NOMO-1 treated with dmso at 0.1 percent for 144 hours (cell line): ENCODE measurements around the gene BSND.
"Not testable (repeated sequence)": the region's sequence is repeated elsewhere in the genome, so short reads cannot be mapped to it uniquely, and the experiment has no call there.

Experiments
- DNase-seq: peaks from one replicate; lab custom pipeline; 2025; ENCODE audit not compliant: unreplicated experiment; lab: John Stamatoyannopoulos, UW

BSND gene

GRCh38 chr1:54998677-54999076 lies at the start of gene BSND:
TSS of gene BSND (plus strand) at chr1:54998933. CDS start at chr1:54999187, 254 bp downstream.
- DNase-seq = no peak

- DNase-seq = no peak
These were observed 49.7 kb upstream of the BSND start for GRCh38 chr1:54949053-54949452.

GRCh38 chr1:54950006-54950368 lies 48.7 kb upstream of the BSND start:
- DNase-seq = no peak

- DNase-seq = peak; percentile 63
These were observed 48.2 kb upstream of the BSND start for GRCh38 chr1:54950369-54951163.

DNA sequence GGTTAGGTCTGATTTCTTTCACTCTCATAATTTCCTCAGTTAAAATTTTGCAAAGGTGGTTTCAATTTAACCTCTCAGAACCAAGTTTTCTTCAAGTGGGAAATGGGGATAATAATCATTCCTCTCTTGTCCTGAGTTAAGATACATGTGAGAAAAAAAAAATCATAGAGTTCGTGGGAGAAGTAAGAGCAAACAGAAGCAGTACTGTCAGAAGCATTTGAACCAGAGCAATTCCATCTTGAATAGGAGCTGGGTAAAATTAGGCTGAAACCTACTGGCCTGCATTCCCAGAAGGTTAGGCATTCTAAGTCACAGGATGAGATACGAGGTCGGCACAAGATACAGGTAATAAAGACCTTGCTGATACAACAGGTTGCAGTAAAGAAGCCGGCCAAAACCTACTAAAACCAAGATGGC lies 46.9 kb upstream of the BSND start:
- no peak for DNase-seq

DNA sequence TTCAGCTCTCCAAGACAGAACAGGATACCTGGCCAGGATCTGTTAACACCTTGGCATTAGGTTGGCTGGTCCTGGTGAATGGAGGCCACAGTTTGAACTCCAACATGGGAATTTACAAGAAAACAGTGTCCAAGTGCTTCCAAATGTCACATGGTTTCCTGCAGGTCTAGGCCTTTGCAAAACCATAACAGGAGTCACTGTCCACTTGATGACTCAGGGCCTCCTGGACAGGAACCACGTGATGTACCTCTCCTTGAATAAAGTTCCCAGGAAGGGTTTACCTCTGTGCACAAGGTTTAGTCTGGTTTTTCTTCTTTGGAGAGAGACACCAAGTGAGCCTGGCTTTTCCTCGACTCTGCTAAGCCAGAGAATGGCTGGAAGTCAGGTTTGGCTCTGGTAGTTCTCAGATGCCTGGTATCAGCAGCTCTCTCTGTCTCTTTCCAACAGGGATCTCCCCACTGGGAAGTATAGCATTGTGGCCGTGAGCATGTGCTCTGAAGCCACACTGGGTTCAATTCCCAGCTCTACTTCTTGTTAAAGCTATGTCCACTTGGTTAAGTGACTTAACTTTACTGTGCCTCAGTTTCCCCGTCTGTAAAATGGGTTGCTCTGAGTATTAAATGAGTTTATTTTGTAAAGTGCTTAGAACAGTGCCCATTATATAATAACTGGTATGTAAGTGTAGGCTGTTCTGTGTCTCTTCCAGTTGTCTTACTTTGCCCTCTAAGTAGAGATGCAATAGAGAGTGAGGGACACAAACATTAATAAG lies 45.6 kb upstream of the BSND start:
- DNase-seq = no peak

DNA sequence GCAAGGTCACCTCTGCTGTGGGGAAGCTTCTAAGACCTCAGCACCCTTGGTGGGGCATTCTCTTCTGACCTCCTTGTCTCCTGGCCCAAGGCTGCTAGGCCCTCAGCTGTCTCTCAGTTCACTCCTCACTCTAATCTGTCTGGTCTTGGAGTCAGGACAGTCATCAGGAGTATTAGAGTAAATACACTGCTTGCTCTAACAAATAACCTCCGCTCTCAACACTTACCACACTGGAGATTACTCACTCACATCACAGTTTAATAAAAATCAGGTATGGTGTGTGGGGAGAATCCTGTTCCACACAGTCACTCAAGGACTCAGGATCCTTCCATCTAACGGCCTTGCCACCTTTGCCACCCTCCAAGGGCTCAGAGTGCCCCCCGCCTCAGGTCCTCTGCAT lies 44.9 kb upstream of the BSND start:
- DNase-seq = no peak

DNA sequence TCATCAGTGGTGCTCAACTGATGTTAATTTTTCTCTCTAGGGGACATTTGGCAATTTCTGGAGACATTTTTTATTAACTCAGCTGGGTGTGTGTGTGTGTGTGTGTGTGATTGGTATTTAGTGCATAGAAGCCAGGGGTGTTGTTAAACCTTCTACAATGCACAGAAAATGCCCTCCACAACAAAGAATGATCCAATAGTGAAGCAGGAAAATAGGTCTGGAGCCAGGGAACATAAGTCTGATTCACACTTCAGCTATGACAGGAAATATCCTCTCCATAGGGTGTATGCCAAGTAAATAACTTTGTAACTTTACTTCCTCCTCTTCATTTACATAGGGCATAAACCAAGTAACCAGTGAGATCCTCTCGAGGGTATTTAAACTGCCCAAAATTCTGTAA lies 43.4 kb upstream of the BSND start:
- DNase-seq = no peak

- DNase-seq = no peak
These were observed 42.0 kb upstream of the BSND start for GRCh38 chr1:54956726-54957125.

DNA sequence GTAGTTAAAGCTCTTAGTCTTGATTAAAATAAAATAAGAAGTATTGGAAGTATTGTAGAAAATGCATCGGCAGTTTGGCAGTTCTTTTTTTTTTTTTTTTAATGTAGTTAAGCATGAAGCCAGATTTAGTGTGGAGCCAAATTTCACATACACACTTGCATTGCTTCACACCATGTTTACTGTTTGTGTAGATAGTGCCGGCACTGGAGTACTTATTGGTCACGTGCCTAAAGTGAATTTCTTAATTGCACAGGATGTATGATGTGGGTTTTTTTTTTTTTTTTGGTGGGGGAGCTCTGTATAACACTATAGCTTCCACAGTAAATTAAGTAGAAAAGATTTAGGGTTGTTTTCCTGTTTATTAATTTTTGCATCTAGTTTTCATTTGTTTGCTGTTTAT lies 39.5 kb upstream of the BSND start:
- DNase-seq = no peak

GRCh38 chr1:54962612-54963395 lies 35.9 kb upstream of the BSND start:
- DNase-seq = no peak

- DNase-seq = not testable (repeated sequence)
These were observed 34.9 kb upstream of the BSND start for GRCh38 chr1:54963829-54964228.

- DNase-seq = peak; percentile 94
These were observed 33.0 kb upstream of the BSND start for GRCh38 chr1:54965624-54966340.

DNA sequence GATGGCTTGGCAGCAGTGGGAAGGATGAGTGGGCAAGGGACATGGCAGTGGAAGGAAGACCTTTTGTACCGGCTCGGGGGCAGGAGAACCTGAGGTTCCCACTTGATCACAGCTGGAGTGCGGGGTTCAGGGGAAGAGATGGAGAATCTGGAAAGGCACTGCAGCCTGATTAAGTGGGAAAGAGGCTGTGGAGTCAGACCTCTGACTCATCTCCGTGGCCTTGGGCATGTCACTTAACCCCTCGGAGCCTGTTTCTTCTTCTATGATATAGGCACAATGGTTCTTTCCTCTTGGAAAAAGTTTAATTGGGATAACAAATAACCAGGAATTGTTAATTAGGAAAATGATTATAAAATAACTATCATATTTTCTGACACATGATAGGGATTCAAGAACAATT lies 31.4 kb upstream of the BSND start:
- DNase-seq = no peak

DNA sequence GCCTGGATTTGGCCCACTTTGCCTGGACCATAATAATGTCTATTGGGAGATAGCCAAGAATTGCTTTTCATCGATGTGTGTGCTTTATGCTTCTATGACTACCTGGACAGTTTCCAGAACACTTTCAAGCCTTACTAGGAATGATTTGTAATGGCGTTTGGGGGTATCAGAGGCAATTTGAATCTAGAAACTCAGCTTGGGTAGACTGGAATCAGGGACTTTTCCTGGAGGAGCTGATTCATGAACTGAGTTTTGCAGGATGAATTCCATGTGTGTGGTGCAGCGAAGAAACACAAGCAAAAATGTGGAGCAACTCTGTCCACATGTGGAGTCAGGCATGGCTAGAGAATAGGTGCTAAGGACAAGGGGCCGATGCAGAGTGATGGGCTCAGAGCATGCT lies 30.2 kb upstream of the BSND start:
- DNase-seq = no peak

GRCh38 chr1:54969879-54970278 lies 28.9 kb upstream of the BSND start:
- no peak for DNase-seq

DNA sequence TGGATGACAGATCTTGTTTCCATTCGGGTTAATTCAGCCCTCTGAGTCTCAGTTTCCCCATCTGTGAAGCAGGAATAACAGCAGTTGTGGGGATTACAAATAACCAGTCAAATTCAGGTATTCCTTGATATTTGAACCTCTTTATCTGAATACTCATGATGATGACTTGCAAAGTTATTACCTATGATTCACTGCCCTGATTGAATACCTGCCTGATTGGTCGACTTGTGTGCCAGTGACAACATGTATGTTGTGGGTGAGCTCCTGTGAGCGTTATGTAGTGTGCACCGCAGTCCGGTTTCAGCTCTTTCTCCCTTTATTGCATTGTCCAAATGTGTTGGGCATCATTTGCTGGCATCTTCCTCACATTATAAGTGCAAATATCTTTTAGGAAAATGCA lies 27.8 kb upstream of the BSND start:
- DNase-seq = no peak

- no peak for DNase-seq
These were observed 27.4 kb upstream of the BSND start for GRCh38 chr1:54971317-54971791.

DNA sequence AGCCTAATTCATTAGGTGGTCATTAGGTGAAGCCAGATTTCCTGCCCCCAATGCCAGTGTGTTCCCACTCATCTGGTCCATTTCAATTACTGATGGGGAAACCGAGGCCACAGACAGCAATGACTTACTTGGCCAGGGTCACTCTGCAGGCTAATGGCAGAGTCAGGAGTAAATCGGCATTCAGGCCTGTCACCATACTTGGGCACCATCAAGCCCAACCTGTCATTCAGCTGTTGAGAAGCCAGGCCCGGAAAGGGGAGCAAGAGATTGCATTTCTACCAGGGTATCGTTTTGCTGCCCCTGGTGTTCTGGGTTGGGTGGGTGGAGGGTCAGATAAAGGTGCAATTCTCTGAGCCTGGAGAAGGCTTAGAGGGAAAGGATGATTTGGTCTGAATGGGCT lies 26.3 kb upstream of the BSND start:
- no peak for DNase-seq

GRCh38 chr1:54973205-54973921 lies 25.4 kb upstream of the BSND start:
- DNase-seq = no peak
